ENCODE data around the gene CFAP45. TPM values are rescaled to one million over a fixed set of nuclear protein-coding genes. Genes with fewer than 3 reads are reported as not detected.

CFAP45 gene
- total and polyA plus RNA-seq, 2 of the 8 experiments (the other 6 are each of a cell fraction or from before 2014, with no cell fraction given), result 0.05 TPM; not detected in 1

DNA sequence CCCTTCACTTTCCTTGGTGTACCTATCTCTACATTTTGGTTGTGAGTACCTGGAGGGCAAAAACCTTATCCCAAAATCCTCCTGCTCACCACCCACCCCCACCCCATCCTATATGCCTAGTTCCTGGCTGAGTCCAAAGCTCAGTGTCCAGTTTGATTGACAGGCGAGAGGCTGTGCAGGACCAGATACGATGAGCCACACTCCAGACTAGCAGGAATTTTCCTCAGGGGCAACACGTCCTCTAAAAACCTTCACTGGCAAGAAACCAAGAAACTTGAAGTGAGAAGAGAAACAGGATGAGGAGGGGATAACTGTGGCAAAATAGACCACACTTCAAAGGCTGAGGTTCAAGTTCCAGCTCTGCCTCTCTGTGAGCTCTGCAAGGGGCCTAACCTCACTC, 74.4 kb downstream of the CFAP45 start (continued):
- TF ChIP-seq, protein P1, sequence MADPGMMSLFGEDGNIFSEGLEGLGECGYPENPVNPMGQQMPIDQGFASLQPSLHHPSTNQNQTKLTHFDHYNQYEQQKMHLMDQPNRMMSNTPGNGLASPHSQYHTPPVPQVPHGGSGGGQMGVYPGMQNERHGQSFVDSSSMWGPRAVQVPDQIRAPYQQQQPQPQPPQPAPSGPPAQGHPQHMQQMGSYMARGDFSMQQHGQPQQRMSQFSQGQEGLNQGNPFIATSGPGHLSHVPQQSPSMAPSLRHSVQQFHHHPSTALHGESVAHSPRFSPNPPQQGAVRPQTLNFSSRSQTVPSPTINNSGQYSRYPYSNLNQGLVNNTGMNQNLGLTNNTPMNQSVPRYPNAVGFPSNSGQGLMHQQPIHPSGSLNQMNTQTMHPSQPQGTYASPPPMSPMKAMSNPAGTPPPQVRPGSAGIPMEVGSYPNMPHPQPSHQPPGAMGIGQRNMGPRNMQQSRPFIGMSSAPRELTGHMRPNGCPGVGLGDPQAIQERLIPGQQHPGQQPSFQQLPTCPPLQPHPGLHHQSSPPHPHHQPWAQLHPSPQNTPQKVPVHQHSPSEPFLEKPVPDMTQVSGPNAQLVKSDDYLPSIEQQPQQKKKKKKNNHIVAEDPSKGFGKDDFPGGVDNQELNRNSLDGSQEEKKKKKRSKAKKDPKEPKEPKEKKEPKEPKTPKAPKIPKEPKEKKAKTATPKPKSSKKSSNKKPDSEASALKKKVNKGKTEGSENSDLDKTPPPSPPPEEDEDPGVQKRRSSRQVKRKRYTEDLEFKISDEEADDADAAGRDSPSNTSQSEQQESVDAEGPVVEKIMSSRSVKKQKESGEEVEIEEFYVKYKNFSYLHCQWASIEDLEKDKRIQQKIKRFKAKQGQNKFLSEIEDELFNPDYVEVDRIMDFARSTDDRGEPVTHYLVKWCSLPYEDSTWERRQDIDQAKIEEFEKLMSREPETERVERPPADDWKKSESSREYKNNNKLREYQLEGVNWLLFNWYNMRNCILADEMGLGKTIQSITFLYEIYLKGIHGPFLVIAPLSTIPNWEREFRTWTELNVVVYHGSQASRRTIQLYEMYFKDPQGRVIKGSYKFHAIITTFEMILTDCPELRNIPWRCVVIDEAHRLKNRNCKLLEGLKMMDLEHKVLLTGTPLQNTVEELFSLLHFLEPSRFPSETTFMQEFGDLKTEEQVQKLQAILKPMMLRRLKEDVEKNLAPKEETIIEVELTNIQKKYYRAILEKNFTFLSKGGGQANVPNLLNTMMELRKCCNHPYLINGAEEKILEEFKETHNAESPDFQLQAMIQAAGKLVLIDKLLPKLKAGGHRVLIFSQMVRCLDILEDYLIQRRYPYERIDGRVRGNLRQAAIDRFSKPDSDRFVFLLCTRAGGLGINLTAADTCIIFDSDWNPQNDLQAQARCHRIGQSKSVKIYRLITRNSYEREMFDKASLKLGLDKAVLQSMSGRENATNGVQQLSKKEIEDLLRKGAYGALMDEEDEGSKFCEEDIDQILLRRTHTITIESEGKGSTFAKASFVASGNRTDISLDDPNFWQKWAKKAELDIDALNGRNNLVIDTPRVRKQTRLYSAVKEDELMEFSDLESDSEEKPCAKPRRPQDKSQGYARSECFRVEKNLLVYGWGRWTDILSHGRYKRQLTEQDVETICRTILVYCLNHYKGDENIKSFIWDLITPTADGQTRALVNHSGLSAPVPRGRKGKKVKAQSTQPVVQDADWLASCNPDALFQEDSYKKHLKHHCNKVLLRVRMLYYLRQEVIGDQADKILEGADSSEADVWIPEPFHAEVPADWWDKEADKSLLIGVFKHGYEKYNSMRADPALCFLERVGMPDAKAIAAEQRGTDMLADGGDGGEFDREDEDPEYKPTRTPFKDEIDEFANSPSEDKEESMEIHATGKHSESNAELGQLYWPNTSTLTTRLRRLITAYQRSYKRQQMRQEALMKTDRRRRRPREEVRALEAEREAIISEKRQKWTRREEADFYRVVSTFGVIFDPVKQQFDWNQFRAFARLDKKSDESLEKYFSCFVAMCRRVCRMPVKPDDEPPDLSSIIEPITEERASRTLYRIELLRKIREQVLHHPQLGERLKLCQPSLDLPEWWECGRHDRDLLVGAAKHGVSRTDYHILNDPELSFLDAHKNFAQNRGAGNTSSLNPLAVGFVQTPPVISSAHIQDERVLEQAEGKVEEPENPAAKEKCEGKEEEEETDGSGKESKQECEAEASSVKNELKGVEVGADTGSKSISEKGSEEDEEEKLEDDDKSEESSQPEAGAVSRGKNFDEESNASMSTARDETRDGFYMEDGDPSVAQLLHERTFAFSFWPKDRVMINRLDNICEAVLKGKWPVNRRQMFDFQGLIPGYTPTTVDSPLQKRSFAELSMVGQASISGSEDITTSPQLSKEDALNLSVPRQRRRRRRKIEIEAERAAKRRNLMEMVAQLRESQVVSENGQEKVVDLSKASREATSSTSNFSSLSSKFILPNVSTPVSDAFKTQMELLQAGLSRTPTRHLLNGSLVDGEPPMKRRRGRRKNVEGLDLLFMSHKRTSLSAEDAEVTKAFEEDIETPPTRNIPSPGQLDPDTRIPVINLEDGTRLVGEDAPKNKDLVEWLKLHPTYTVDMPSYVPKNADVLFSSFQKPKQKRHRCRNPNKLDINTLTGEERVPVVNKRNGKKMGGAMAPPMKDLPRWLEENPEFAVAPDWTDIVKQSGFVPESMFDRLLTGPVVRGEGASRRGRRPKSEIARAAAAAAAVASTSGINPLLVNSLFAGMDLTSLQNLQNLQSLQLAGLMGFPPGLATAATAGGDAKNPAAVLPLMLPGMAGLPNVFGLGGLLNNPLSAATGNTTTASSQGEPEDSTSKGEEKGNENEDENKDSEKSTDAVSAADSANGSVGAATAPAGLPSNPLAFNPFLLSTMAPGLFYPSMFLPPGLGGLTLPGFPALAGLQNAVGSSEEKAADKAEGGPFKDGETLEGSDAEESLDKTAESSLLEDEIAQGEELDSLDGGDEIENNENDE (IDR thresholded peaks at IDR 0.05; ENCODE audit: insufficient replicate concordance, low read length), result no peak
- TF ChIP-seq POLR2AphosphoS5 (IDR thresholded peaks at IDR 0.05; ENCODE audit: low read depth, low read length) (no peak), JUND (IDR thresholded peaks at IDR 0.05; ENCODE audit: low read length) (no peak), BRCA1 (IDR thresholded peaks at IDR 0.05; ENCODE audit: low read depth, low read length) (no peak), KDM4A (IDR thresholded peaks at IDR 0.05; ENCODE audit: low read depth, low read length, severe bottlenecking) (no peak), SIRT6 (IDR thresholded peaks at IDR 0.05; ENCODE audit: low read length) (no peak), TBP (IDR thresholded peaks at IDR 0.05; ENCODE audit: low read depth, low read length) (no peak), POU5F1 (IDR thresholded peaks at IDR 0.05; ENCODE audit: low read depth, low read length) (no peak), NANOG (IDR thresholded peaks at IDR 0.05; ENCODE audit: insufficient read depth, low read depth, low read length, poor library complexity, severe bottlenecking) (no peak), POLR2A (IDR thresholded peaks at IDR 0.05; ENCODE audit: control extremely low read depth in 1 of 2, low read depth in 2 of 2, low read length in 2 of 2) (no peak), SP2 (IDR thresholded peaks at IDR 0.05; ENCODE audit: low read length) (no peak), YY1 (IDR thresholded peaks at IDR 0.05; ENCODE audit: low read depth, low read length) (no peak)
- TF ChIP-seq, protein P2, sequence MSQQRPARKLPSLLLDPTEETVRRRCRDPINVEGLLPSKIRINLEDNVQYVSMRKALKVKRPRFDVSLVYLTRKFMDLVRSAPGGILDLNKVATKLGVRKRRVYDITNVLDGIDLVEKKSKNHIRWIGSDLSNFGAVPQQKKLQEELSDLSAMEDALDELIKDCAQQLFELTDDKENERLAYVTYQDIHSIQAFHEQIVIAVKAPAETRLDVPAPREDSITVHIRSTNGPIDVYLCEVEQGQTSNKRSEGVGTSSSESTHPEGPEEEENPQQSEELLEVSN (IDR thresholded peaks at IDR 0.05), result no peak

Measured in H1 (cell line).